PC-3 (cell line): ENCODE data around the gene NBR1. TPM values are rescaled to one million over a fixed set of nuclear protein-coding genes. Genes with fewer than 3 reads are reported as not detected.
"Not testable (repeated sequence)": the region's sequence is repeated elsewhere in the genome, so short reads cannot be mapped to it uniquely, and the experiment has no call there.

ENCODE experiments used
- ATAC-seq: fragments of 200-7000 bp; cut with Tn5 transposase; 2 replicates; pipeline ENCODE4 v1.9.1; 2020; ENCODE audit warnings: mild to moderate bottlenecking, moderate library complexity
- BruUV-seq: library from RNA; stranded (reverse); fragments of 400-500 nt; replicated peaks from 2 replicates; lab custom pipeline; 2021; lab: Mats Ljungman, UMichigan
- CTCF ChIA-PET: fragments of 300-600 bp; sonication (Branson Sonifier 250); formaldehyde crosslinking; loops from one replicate; lab custom pipeline; 2022; ENCODE audit warnings: antibody characterized with exemption; lab: Charles Lee
- POLR2A ChIA-PET: fragments of 300-600 bp; sonication (Branson Sonifier 250); formaldehyde crosslinking; loops from one replicate; lab custom pipeline; 2022; ENCODE audit warnings: antibody characterized with exemption; ENCODE audit not compliant: unreplicated experiment; lab: Charles Lee
- DNase-seq: peaks from one replicate; pipeline ENCODE4 v3.0.0-alpha.2; 2015
- H2AFZ ChIP-seq: fragments of 300-600 bp; sonication (generic); 2 replicates; pipeline ENCODE4 v1.6.0; 2016; ENCODE audit warnings: antibody characterized with exemption, low read length
- H3F3A ChIP-seq: fragments of 300-600 bp; sonication (generic); one replicate; pipeline ENCODE4 v1.6.0; 2017; ENCODE audit warnings: antibody characterized with exemption, low read length, control low read depth, mild to moderate bottlenecking; ENCODE audit not compliant: unreplicated experiment
- H3K27ac ChIP-seq: fragments of 300-600 bp; sonication (generic); 2 replicates; pipeline ENCODE4 v1.5.1; 2016; ENCODE audit warnings: mild to moderate bottlenecking, low read length
- H3K27me3 ChIP-seq: fragments of 300-600 bp; sonication (generic); 2 replicates; pipeline ENCODE4 v1.6.1; 2016; ENCODE audit warnings: low read length, mixed read lengths
- H3K36me3 ChIP-seq: fragments of 300-600 bp; sonication (generic); 2 replicates; pipeline ENCODE4 v1.6.1; 2016; ENCODE audit warnings: low read depth, mixed run types, low read length, mixed read lengths
- H3K4me1 ChIP-seq: fragments of 300-600 bp; sonication (generic); 2 replicates; pipeline ENCODE4 v1.5.1; 2016; ENCODE audit warnings: low read length; ENCODE audit not compliant: insufficient read depth
- H3K4me2 ChIP-seq: fragments of 300-600 bp; sonication (generic); 2 replicates; pipeline ENCODE4 v1.6.0; 2016; ENCODE audit warnings: low read length
- H3K4me3 ChIP-seq: fragments of 300-600 bp; sonication (generic); 2 replicates; pipeline ENCODE4 v1.5.1; 2016; ENCODE audit warnings: mild to moderate bottlenecking, low read length, mixed read lengths
- H3K79me2 ChIP-seq: fragments of 300-600 bp; sonication (generic); 2 replicates; pipeline ENCODE4 v1.6.1; 2017; ENCODE audit warnings: low read length, mixed read lengths
- H3K9ac ChIP-seq: fragments of 300-600 bp; sonication (generic); 2 replicates; pipeline ENCODE4 v1.6.0; 2016; ENCODE audit warnings: mild to moderate bottlenecking, low read length
- H3K9me2 ChIP-seq: fragments of 300-600 bp; sonication (generic); replicated peaks from 2 replicates; pipeline ENCODE4 v1.6.1; 2016; ENCODE audit warnings: mixed run types, low read length, mixed read lengths
- H3K9me3 ChIP-seq: fragments of 300-600 bp; sonication (generic); 2 replicates; pipeline ENCODE4 v1.6.1; 2016; ENCODE audit warnings: low read length, mixed read lengths
- H4K20me1 ChIP-seq: fragments of 300-600 bp; sonication (generic); 2 replicates; pipeline ENCODE4 v1.6.1; 2016; ENCODE audit warnings: low read length, mixed read lengths
- CTCF ChIP-seq: fragments of 300-600 bp; sonication (generic); conservative IDR thresholded peaks from 2 replicates; pipeline ENCODE4 v1.5.1; 2017; ENCODE audit warnings: antibody characterized with exemption, low read depth, mild to moderate bottlenecking, low read length
- EZH2 ChIP-seq: fragments of 300-600 bp; sonication (generic); IDR thresholded peaks from one replicate; pipeline ENCODE4 v1.6.1; 2017; ENCODE audit warnings: antibody characterized with exemption, mild to moderate bottlenecking, low read length; ENCODE audit not compliant: unreplicated experiment
- EZH2phosphoT487 ChIP-seq: fragments of 300-600 bp; sonication (generic); IDR thresholded peaks from 2 replicates; pipeline ENCODE4 v1.6.1; 2018; ENCODE audit warnings: mild to moderate bottlenecking, antibody characterized with exemption, low read length, borderline replicate concordance
- intact Hi-C: fragments of 100-400 bp; cut with micrococcal nuclease; formaldehyde crosslinking; loops from 2 replicates; pipeline ENCODE4 v1.9.0; 2023
- total RNA-seq: library from RNA; depleted of rRNA; stranded (reverse); fragments of >200 nt; gene quantifications from 2 replicates; pipeline ENCODE4 v1.2.3, GENCODE V29; 2014

The NBR1 gene
- total RNA-seq, 1 experiment from 2014 or later = 30.0 TPM

GRCh38 chr17:43176119-43176570, 5.1 kb downstream of the NBR1 start:
- no peaks in the 10 kb centered on the region for H3K27me3 ChIP-seq
- no peak overlapping the region for H3K4me2 ChIP-seq
- peaks cover 21% of the 10 kb centered on the region for H3K79me2 ChIP-seq
- H3K4me1 ChIP-seq = peaks cover 11% of the 10 kb centered on the region
- ATAC-seq (no peak), DNase-seq (no peak)
- H2AFZ ChIP-seq = no peak overlapping the region
- BruUV-seq = no TSS peak
- no peaks in the 10 kb centered on the region for H3K9me2 ChIP-seq
- no peak overlapping the region for H3K27ac ChIP-seq
- peaks cover 5% of the 10 kb centered on the region for H3F3A ChIP-seq
- no peak overlapping the region for H3K4me3 ChIP-seq
- POLR2A ChIA-PET = no interaction called here
- intact Hi-C loops = no loop called here
- no peaks in the 10 kb centered on the region; the same call in 1 of the 2 replicates for H3K36me3 ChIP-seq
- H3K9ac ChIP-seq = no peak overlapping the region
- H4K20me1 ChIP-seq = no peaks in the 10 kb centered on the region
- no peak for TF ChIP-seq CTCF
- TF ChIP-seq EZH2 = no peak
- TF ChIP-seq EZH2phosphoT487 = no peak
- H3K9me3 ChIP-seq = no peaks in the 10 kb centered on the region
- CTCF ChIA-PET = no interaction called here

- H3K27me3 ChIP-seq = no peaks in the 10 kb centered on the region
- intact Hi-C loops = no loop called here
- H3K4me3 ChIP-seq = no peak overlapping the region
- H2AFZ ChIP-seq = no peak overlapping the region
- H3K9me3 ChIP-seq = no peaks in the 10 kb centered on the region
- no peaks in the 10 kb centered on the region for H3K79me2 ChIP-seq
- H3K36me3 ChIP-seq = no peaks in the 10 kb centered on the region; the same call in 1 of the 2 replicates
- H3K27ac ChIP-seq = no peak overlapping the region
- no peak overlapping the region for H3K4me2 ChIP-seq
- no peaks in the 10 kb centered on the region for H3K9me2 ChIP-seq
- CTCF ChIA-PET = no interaction called here
- no peaks in the 10 kb centered on the region for H4K20me1 ChIP-seq
- ATAC-seq (no peak), DNase-seq (no peak)
- TF ChIP-seq EZH2 (no peak), CTCF (no peak), EZH2phosphoT487 (no peak)
- H3K9ac ChIP-seq = no peak overlapping the region
- POLR2A ChIA-PET = no interaction called here
- H3F3A ChIP-seq = no peaks in the 10 kb centered on the region
- H3K4me1 ChIP-seq = no peaks in the 10 kb centered on the region
- no TSS peak for BruUV-seq
Observed at GRCh38 chr17:43183921-43184320, 12.9 kb downstream of the NBR1 start.

GRCh38 chr17:43186656-43187055, 15.6 kb downstream of the NBR1 start:
- H2AFZ ChIP-seq, H3K79me2 ChIP-seq, H3K4me1 ChIP-seq, H3K27me3 ChIP-seq, DNase-seq, H3F3A ChIP-seq, H3K27ac ChIP-seq, BruUV-seq, CTCF ChIA-PET, H3K9me3 ChIP-seq, intact Hi-C loops, POLR2A ChIA-PET, H3K4me3 ChIP-seq, H3K9me2 ChIP-seq, H3K4me2 ChIP-seq, H4K20me1 ChIP-seq, ATAC-seq, H3K9ac ChIP-seq: not testable (repeated sequence)
- H3K36me3 ChIP-seq = peaks cover 14% of the 10 kb centered on the region
